WERI-Rb-1 (cell line): ENCODE results near the gene PLXDC1.

ENCODE experiments used
- DNase-seq: peaks from one replicate; pipeline ENCODE4 v3.0.0-alpha.2; 2020
- H3K27ac ChIP-seq: fragments of 250-450 bp; sonication (Bioruptor Pico); 2 replicates; pipeline ENCODE4 v1.5.1; 2020; ENCODE audit warnings: mild to moderate bottlenecking, moderate library complexity
- H3K27me3 ChIP-seq: fragments of 250-450 bp; sonication (Bioruptor Pico); 2 replicates; pipeline ENCODE4 v1.5.1; 2021; ENCODE audit warnings: mild to moderate bottlenecking, low read depth, moderate library complexity; ENCODE audit not compliant: insufficient read depth, severe bottlenecking
- H3K36me3 ChIP-seq: fragments of 250-450 bp; sonication (Bioruptor Pico); 2 replicates; pipeline ENCODE4 v1.5.1; 2020; ENCODE audit warnings: mild to moderate bottlenecking, moderate library complexity
- H3K4me3 ChIP-seq: 2 replicates; pipeline ENCODE4 v1.5.1; 2011; ENCODE audit warnings: low read depth, mild to moderate bottlenecking, control low read depth, low read length
- H3K9me3 ChIP-seq: fragments of 250-450 bp; sonication (Bioruptor Pico); 2 replicates; pipeline ENCODE4 v1.5.1; 2021; ENCODE audit warnings: mild to moderate bottlenecking, moderate library complexity; ENCODE audit not compliant: severe bottlenecking
- CTCF ChIP-seq: IDR thresholded peaks from 2 replicates; pipeline ENCODE4 v1.5.1; 2011; ENCODE audit warnings: low read depth, mild to moderate bottlenecking, control low read depth, inconsistent platforms, low read length

The PLXDC1 gene

DNA sequence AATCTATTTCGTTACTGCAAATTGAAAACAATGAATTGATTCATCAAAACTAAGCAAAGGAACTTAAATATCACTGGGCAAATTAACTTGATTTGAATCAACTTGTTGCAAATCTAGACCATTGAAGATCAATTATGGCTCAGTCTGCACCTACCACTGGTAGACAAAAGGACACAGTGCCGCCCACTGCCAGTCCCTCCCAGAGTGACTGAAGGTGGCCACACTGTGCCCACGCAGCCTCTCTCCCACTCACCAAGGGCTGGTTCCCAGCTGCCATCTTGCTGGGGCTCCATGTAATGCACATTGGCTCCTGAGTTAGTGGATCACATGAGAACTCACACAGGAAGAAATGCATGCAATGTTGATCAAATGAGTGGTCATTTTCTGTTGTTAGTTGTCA, 78.1 kb downstream of the PLXDC1 start:
- H3K36me3 ChIP-seq = peaks cover 4% of the 10 kb centered on the region
- H3K27me3 ChIP-seq = no peaks in the 10 kb centered on the region

DNA sequence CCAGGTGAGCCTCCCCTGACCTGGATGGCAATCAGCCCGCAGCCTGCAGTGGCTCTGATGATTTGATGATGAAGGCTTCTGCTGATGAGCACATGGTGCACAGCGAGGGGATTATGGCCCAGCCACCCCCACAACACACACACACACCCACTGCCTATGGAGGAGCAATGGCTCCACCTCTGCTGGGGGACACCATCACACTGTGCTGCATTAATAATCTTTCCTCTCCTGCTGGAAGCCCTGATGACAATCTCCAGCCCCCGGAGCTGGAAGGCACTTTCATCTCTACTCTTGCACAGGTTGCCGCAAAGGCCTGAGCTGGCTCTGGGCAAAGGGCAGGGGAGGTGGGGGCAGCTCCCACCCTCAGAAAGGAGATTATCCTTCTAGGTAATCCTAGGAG, 79.9 kb downstream of the PLXDC1 start:
- no peak for TF ChIP-seq CTCF
- Histone ChIP-seq H3K36me3 (peaks cover 4% of the 10 kb centered on the region), H3K27ac (peak overlapping the region; percentile 77), H3K27me3 (no peaks in the 10 kb centered on the region), H3K4me3 (no peak overlapping the region), H3K9me3 (no peaks in the 10 kb centered on the region)
- peak; percentile 94 for DNase-seq

More for the DNA sequence above, 78.1 kb downstream of the PLXDC1 start:
- no peak for TF ChIP-seq CTCF
- H3K27ac ChIP-seq = peak overlapping the region; percentile 77
- H3K4me3 ChIP-seq = no peak overlapping the region
- DNase-seq = no peak
- H3K9me3 ChIP-seq = no peaks in the 10 kb centered on the region

GRCh38 chr17:39069114-39069756, 82.2 kb downstream of the PLXDC1 start:
- no peaks in the 10 kb centered on the region for H3K27me3 ChIP-seq
- DNase-seq = peak; percentile 63
- no peaks in the 10 kb centered on the region; the same call in 1 of the 2 replicates for H3K36me3 ChIP-seq
- TF ChIP-seq CTCF = peak; percentile 79
- H3K4me3 ChIP-seq = no peak overlapping the region
- no peaks in the 10 kb centered on the region for H3K9me3 ChIP-seq
- peak overlapping the region; percentile 47 for H3K27ac ChIP-seq

- Histone ChIP-seq H3K4me3 (no peak overlapping the region), H3K27me3 (no peaks in the 10 kb centered on the region), H3K27ac (no peak overlapping the region), H3K9me3 (no peaks in the 10 kb centered on the region), H3K36me3 (no peaks in the 10 kb centered on the region)
- TF ChIP-seq CTCF = no peak
- no peak for DNase-seq
Observed at GRCh38 chr17:39064819-39065218, 86.6 kb downstream of the PLXDC1 start.

- Histone ChIP-seq H3K36me3 (no peaks in the 10 kb centered on the region), H3K9me3 (no peaks in the 10 kb centered on the region), H3K4me3 (no peak overlapping the region), H3K27ac (no peak overlapping the region), H3K27me3 (no peaks in the 10 kb centered on the region)
- TF ChIP-seq CTCF = no peak
- DNase-seq = no peak
Observed at GRCh38 chr17:39064374-39064773, 87.1 kb downstream of the PLXDC1 start.

DNA sequence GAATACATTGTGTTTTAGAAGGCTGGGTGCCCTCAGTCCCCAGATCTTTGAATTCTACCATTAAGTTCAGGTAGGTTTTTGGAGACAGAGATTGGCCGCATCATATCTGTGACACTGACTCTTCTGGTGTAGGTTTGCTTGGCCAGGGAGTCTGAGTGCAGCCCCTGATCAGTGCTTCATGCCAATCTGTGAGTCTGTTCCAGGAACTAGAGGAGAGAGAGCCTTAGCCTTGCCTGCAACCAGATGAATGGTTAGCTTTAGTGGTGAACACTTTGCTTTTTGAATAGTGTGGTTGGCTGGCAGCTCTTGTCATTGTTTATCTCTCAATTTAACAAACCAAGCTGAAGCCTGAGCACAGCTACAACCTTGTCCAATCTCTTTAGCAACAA, 87.8 kb downstream of the PLXDC1 start:
- no peak overlapping the region for H3K27ac ChIP-seq
- no peaks in the 10 kb centered on the region for H3K27me3 ChIP-seq
- DNase-seq = no peak
- no peak overlapping the region for H3K4me3 ChIP-seq
- no peak for TF ChIP-seq CTCF
- H3K9me3 ChIP-seq = no peaks in the 10 kb centered on the region
- H3K36me3 ChIP-seq = no peaks in the 10 kb centered on the region
